ENCODE results near the gene CGAS.
A peak's percentile ranks its signal among the peaks of the same experiment; 100 is the strongest.
"Not testable (repeated sequence)": the region's sequence is repeated elsewhere in the genome, so short reads cannot be mapped to it uniquely, and the experiment has no call there.

CGAS gene

GRCh38 chr6:73452107-73452461, at the start of gene CGAS:
TSS of gene CGAS (minus strand) at chr6:73452297. CDS start at chr6:73452181, 116 bp downstream.
- peak; percentile 40 for DNase-seq (ENCODE audit: low read depth)

GRCh38 chr6:73497915-73498314, 45.8 kb upstream of the CGAS start:
- DNase-seq (ENCODE audit: low read depth) = no peak

- DNase-seq (ENCODE audit: low read depth) = no peak
Measured at GRCh38 chr6:73491377-73491776, 39.3 kb upstream of the CGAS start.

GRCh38 chr6:73487473-73487872, 35.4 kb upstream of the CGAS start:
- DNase-seq (ENCODE audit: low read depth) = no peak

- DNase-seq (ENCODE audit: low read depth) = no peak
Measured at GRCh38 chr6:73484438-73484837, 32.3 kb upstream of the CGAS start.

GRCh38 chr6:73481969-73482368, 29.9 kb upstream of the CGAS start:
- DNase-seq (ENCODE audit: low read depth) = no peak

GRCh38 chr6:73477407-73477806, 25.3 kb upstream of the CGAS start:
- DNase-seq (ENCODE audit: low read depth) = no peak

GRCh38 chr6:73476723-73477122, 24.6 kb upstream of the CGAS start:
- no peak for DNase-seq (ENCODE audit: low read depth)

- DNase-seq (ENCODE audit: low read depth) = no peak
Measured at GRCh38 chr6:73471686-73472290, 19.7 kb upstream of the CGAS start.

GRCh38 chr6:73461537-73462350, 9.6 kb upstream of the CGAS start, which contains the start of gene MTO1:
TSS of gene MTO1 (plus strand) at chr6:73461737. CDS start at chr6:73461855, 118 bp downstream.
- DNase-seq (ENCODE audit: low read depth) = peak; percentile 51

GRCh38 chr6:73460056-73460455, 8.0 kb upstream of the CGAS start:
- DNase-seq (ENCODE audit: low read depth) = no peak

GRCh38 chr6:73459474-73459873, 7.4 kb upstream of the CGAS start:
- not testable (repeated sequence) for DNase-seq (ENCODE audit: low read depth)

- DNase-seq (ENCODE audit: low read depth) = no peak
Measured at GRCh38 chr6:73455865-73456629, 4.0 kb upstream of the CGAS start.

- DNase-seq (ENCODE audit: low read depth) = peak; percentile 23
Measured at GRCh38 chr6:73451223-73452106, 632 bp downstream of the CGAS start.

GRCh38 chr6:73443555-73443954, 8.5 kb downstream of the CGAS start:
- no peak for DNase-seq (ENCODE audit: low read depth)

GRCh38 chr6:73435236-73435635, 16.9 kb downstream of the CGAS start:
- DNase-seq (ENCODE audit: low read depth) = no peak

- no peak for DNase-seq (ENCODE audit: low read depth)
Measured at GRCh38 chr6:73421534-73421933, 30.6 kb downstream of the CGAS start.

GRCh38 chr6:73418081-73418741, 33.9 kb downstream of the CGAS start:
- no peak for DNase-seq (ENCODE audit: low read depth)

GRCh38 chr6:73413102-73413501, 39.0 kb downstream of the CGAS start:
- DNase-seq (ENCODE audit: low read depth) = no peak

- no peak for DNase-seq (ENCODE audit: low read depth)
Measured at GRCh38 chr6:73409395-73409794, 42.7 kb downstream of the CGAS start.

GRCh38 chr6:73400656-73401055, 51.4 kb downstream of the CGAS start:
- DNase-seq (ENCODE audit: low read depth) = no peak
